H1 (cell line): ENCODE data around the gene CCDC106. TPM values are rescaled to one million over a fixed set of nuclear protein-coding genes. Genes with fewer than 3 reads are reported as not detected.

Experiments
- CTCF ChIA-PET: fragments of 300-600 bp; sonication (Branson Sonifier 250); formaldehyde crosslinking; loops from one replicate; lab custom pipeline; 2021; ENCODE audit not compliant: partially characterized antibody; lab: Charles Lee
- POLR2A ChIA-PET: fragments of 300-600 bp; sonication (Branson Sonifier 250); formaldehyde crosslinking; loops from one replicate; lab custom pipeline; 2021; ENCODE audit warnings: inconsistent platforms; ENCODE audit not compliant: partially characterized antibody; lab: Charles Lee
- DNase-seq, 2 experiments: peaks; one replicate each; pipeline versions ENCODE4 v3.0.0 to v3.0.0-alpha.2; 2010 to 2022; ENCODE audit warnings: low spot score in 2 of 2, low read depth in 1 of 2, mixed read lengths in 1 of 2
- FAIRE-seq: peaks from 2 replicates; lab custom pipeline; 2011; peaks lifted over from hg19 to GRCh38; lab: Jason Lieb, UNC
- H2AFZ ChIP-seq: 2 replicates; pipeline ENCODE4 v1.8.1; 2012; ENCODE audit warnings: low read length, inconsistent platforms
- H2AK5ac ChIP-seq: 2 replicates; pipeline ENCODE4 v1.6.1; 2013; ENCODE audit warnings: low read depth, low read length
- H2BK120ac ChIP-seq: replicated peaks from 2 replicates; pipeline ENCODE3; 2013; ENCODE audit warnings: low read depth, low read length, inconsistent platforms
- H2BK12ac ChIP-seq: 2 replicates; pipeline ENCODE4 v1.6.1; 2013; ENCODE audit warnings: low read depth, low read length
- H2BK15ac ChIP-seq: 2 replicates; pipeline ENCODE4 v1.6.1; 2013; ENCODE audit warnings: low read length
- H2BK20ac ChIP-seq: 2 replicates; pipeline ENCODE4 v1.6.1; 2013; ENCODE audit warnings: low read length
- H2BK5ac ChIP-seq: 2 replicates; pipeline ENCODE4 v1.6.1; 2013; ENCODE audit warnings: low read depth, low read length
- H3K14ac ChIP-seq: 2 replicates; pipeline ENCODE4 v1.6.1; 2013; ENCODE audit warnings: inconsistent platforms; ENCODE audit not compliant: insufficient read length
- H3K18ac ChIP-seq: 2 replicates; pipeline ENCODE4 v1.6.1; 2013; ENCODE audit warnings: low read length; ENCODE audit errors: extremely low read depth
- H3K23ac ChIP-seq: 2 replicates; pipeline ENCODE4 v1.6.1; 2013; ENCODE audit warnings: inconsistent platforms; ENCODE audit not compliant: insufficient read length
- H3K23me2 ChIP-seq: 2 replicates; pipeline ENCODE4 v1.6.1; 2013; ENCODE audit warnings: low read depth, low read length
- H3K27ac ChIP-seq: 2 replicates; pipeline ENCODE4 v1.6.1; 2011; ENCODE audit warnings: low read depth, low read length, inconsistent platforms
- H3K27me3 ChIP-seq, 4 experiments: replicated peaks in 1 of 4; 1 replicate in 1 of 4; 2 replicates in 3 of 4; pipeline versions ENCODE4 v1.6.1 to v1.8.1; 2011 to 2013; ENCODE audit warnings: low read length in 3 of 4, mild to moderate bottlenecking in 3 of 4, inconsistent platforms in 2 of 4, mixed read lengths in 2 of 4, moderate library complexity in 1 of 4; ENCODE audit not compliant: control insufficient read depth in 3 of 4, insufficient read depth in 3 of 4; ENCODE audit errors: extremely low read depth in 1 of 4
- H3K36me3 ChIP-seq, 4 experiments: 2 replicates each; pipeline versions ENCODE4 v1.6.1 to v1.8.1; 2011 to 2013; ENCODE audit warnings: mild to moderate bottlenecking in 4 of 4, low read length in 3 of 4, moderate library complexity in 2 of 4, control low read depth in 1 of 4, inconsistent platforms in 1 of 4; ENCODE audit not compliant: insufficient read depth in 4 of 4, control insufficient read depth in 2 of 4
- H3K4ac ChIP-seq: replicated peaks from 2 replicates; pipeline ENCODE3; 2013; ENCODE audit warnings: low read length, low read depth, mixed read lengths, inconsistent platforms; ENCODE audit not compliant: insufficient read length
- H3K4me1 ChIP-seq, 4 experiments: replicated peaks in 1 of 4; 1 replicate in 1 of 4; 2 replicates in 3 of 4; pipeline versions ENCODE4 v1.6.1 to v1.8.1; 2011 to 2013; ENCODE audit warnings: low read length in 3 of 4, inconsistent platforms in 2 of 4, mixed read lengths in 1 of 4; ENCODE audit not compliant: insufficient read depth in 4 of 4, control insufficient read depth in 3 of 4
- H3K4me2 ChIP-seq, 2 experiments: 2 replicates each; pipeline versions ENCODE4 v1.6.1 to v1.8.1; 2011 to 2013; ENCODE audit warnings: low read depth in 2 of 2, low read length in 2 of 2, control low read depth in 1 of 2, inconsistent platforms in 1 of 2, mild to moderate bottlenecking in 1 of 2; ENCODE audit not compliant: insufficient read depth in 1 of 2
- H3K4me3 ChIP-seq, 4 experiments: fragments of 200-600, 300-600 bp in 1 of 4; sonication (generic), shearing (Covaris generic), sonication (Bioruptor Twin) in 1 of 4; 2 replicates each; pipeline versions ENCODE4 v1.5.1 to v1.8.1; 2011 to 2016; ENCODE audit warnings: low read length in 4 of 4, low read depth in 3 of 4, control low read depth in 2 of 4, inconsistent platforms in 2 of 4, mild to moderate bottlenecking in 2 of 4, mixed read lengths in 1 of 4, moderate library complexity in 1 of 4; ENCODE audit not compliant: insufficient read depth in 2 of 4; ENCODE audit errors: extremely low read depth in 1 of 4
- H3K56ac ChIP-seq: replicated peaks from 2 replicates; pipeline ENCODE3; 2013; ENCODE audit warnings: low read depth, mild to moderate bottlenecking, mixed read lengths, low read length, inconsistent platforms; ENCODE audit not compliant: insufficient read length
- H3K79me1 ChIP-seq: 2 replicates; pipeline ENCODE4 v1.6.1; 2013; ENCODE audit warnings: low read depth, low read length, control low read depth
- H3K79me2 ChIP-seq, 2 experiments: 2 replicates each; pipeline versions ENCODE4 v1.6.1 to v1.8.1; 2012 to 2013; ENCODE audit warnings: low read length in 2 of 2, mild to moderate bottlenecking in 2 of 2, inconsistent platforms in 1 of 2; ENCODE audit not compliant: insufficient read depth in 2 of 2, control insufficient read depth in 1 of 2
- H3K9ac ChIP-seq, 4 experiments: replicated peaks in 1 of 4; 1 replicate in 1 of 4; 2 replicates in 3 of 4; pipeline versions ENCODE4 v1.6.1 to v1.8.1; 2011 to 2013; ENCODE audit warnings: low read depth in 3 of 4, low read length in 3 of 4, control low read depth in 2 of 4, mild to moderate bottlenecking in 2 of 4, moderate library complexity in 2 of 4, inconsistent platforms in 1 of 4; ENCODE audit errors: extremely low read depth in 1 of 4
- H3K9me3 ChIP-seq, 2 experiments: 2 replicates each; pipeline versions ENCODE4 v1.6.1 to v1.8.1; 2012 to 2013; ENCODE audit warnings: mild to moderate bottlenecking in 2 of 2, moderate library complexity in 2 of 2, control low read depth in 1 of 2, inconsistent platforms in 1 of 2, low read depth in 1 of 2, low read length in 1 of 2, mixed read lengths in 1 of 2; ENCODE audit not compliant: insufficient read depth in 2 of 2
- H4K20me1 ChIP-seq, 2 experiments: replicated peaks in 1 of 2; 2 replicates each; pipeline versions ENCODE3 to v1.8.1; 2011 to 2013; ENCODE audit warnings: inconsistent platforms in 2 of 2, low read length in 2 of 2, mild to moderate bottlenecking in 1 of 2; ENCODE audit not compliant: insufficient read depth in 2 of 2, control insufficient read depth in 1 of 2
- H4K5ac ChIP-seq: 2 replicates; pipeline ENCODE4 v1.6.1; 2013; ENCODE audit warnings: low read length, low read depth, mixed read lengths, inconsistent platforms; ENCODE audit not compliant: insufficient read length
- H4K8ac ChIP-seq: 2 replicates; pipeline ENCODE4 v1.8.0; 2013; ENCODE audit warnings: mild to moderate bottlenecking, moderate library complexity, low read length, inconsistent platforms; ENCODE audit not compliant: insufficient read depth; ENCODE audit errors: extremely low read depth
- H4K91ac ChIP-seq: replicated peaks from 2 replicates; pipeline ENCODE3; 2013; ENCODE audit warnings: low read length, mixed read lengths, inconsistent platforms; ENCODE audit not compliant: insufficient read length
- CTBP2 ChIP-seq: IDR thresholded peaks from 2 replicates; pipeline ENCODE4 v1.7.0; 2011; ENCODE audit warnings: borderline replicate concordance, mild to moderate bottlenecking, moderate library complexity, mixed read lengths, low read length; ENCODE audit not compliant: insufficient read depth, insufficient read length
- E2F6 ChIP-seq: IDR thresholded peaks from 2 replicates; pipeline ENCODE4 v1.6.1; 2012; ENCODE audit warnings: inconsistent platforms
- MAX ChIP-seq: IDR thresholded peaks from 2 replicates; pipeline ENCODE4 v1.6.1; 2012; ENCODE audit warnings: inconsistent platforms
- PHF8 ChIP-seq: fragments of 200-600 bp; sonication (generic); conservative IDR thresholded peaks from 2 replicates; pipeline ENCODE4 v1.7.1; 2012; ENCODE audit warnings: low read depth, mild to moderate bottlenecking, inconsistent platforms, low read length, moderate library complexity
- POLR2A ChIP-seq, 2 experiments: IDR thresholded peaks; 1 replicate in 1 of 2; 2 replicates in 1 of 2; pipeline ENCODE4 v1.6.1; 2011; ENCODE audit warnings: low read depth in 2 of 2, low read length in 2 of 2, mild to moderate bottlenecking in 2 of 2; ENCODE audit errors: control extremely low read depth in 1 of 2
- SUZ12 ChIP-seq: fragments of 200-600 bp; sonication (generic); IDR thresholded peaks from 2 replicates; pipeline ENCODE4 v1.6.1; 2012; ENCODE audit warnings: mild to moderate bottlenecking, inconsistent platforms, low read length, moderate library complexity, mixed read lengths
- WGBS, 2 experiments: shearing (Covaris generic) in 1 of 2; methylation state at CpG; one replicate each; pipeline versions ENCODE4 v1.1.6 to v1.1.7; 2013 to 2015; ENCODE audit warnings: low lambda C conversion rate in 2 of 2, mixed read lengths in 2 of 2, inconsistent platforms in 1 of 2, low coverage in 1 of 2, missing lambda C conversion rate in 1 of 2; ENCODE audit not compliant: insufficient replicate concordance in 2 of 2, insufficient coverage in 1 of 2, insufficient read length in 1 of 2; ENCODE audit errors: extremely low coverage in 1 of 2, missing lambda C conversion rate in 1 of 2; 5-methylcytosine and 5-hydroxymethylcytosine counted together
- polyA plus RNA-seq, 7 experiments: library from polyadenylated mRNA; depleted of rRNA in 3 of 7; stranded (reverse) in 5 of 7; unstranded in 2 of 7; fragments of >200 nt in 5 of 7; fragments of 200-250 nt in 2 of 7; gene quantifications; 1 replicate in 5 of 7; 2 replicates in 1 of 7; 4 replicates in 1 of 7; pipeline versions ENCODE4 v1.2.1 to v1.2.3, GENCODE V29; 2011 to 2013; ENCODE audit warnings: missing spikeins in 2 of 7, mixed read lengths in 2 of 7
- total RNA-seq: library from RNA; stranded (reverse); fragmentation: NEBNext Ultra II Directional; extraction: Animal tissue kit (Norgen Biotek cat#: 25700); gene quantifications from 2 replicates; pipeline ENCODE4 v1.2.1, GENCODE V29; 2021

CCDC106 gene
- total and polyA plus RNA-seq, 2 of the 8 experiments (the other 6 are each of a cell fraction or from before 2014, with no cell fraction given), result 12.0 to 20.1 TPM

- H2BK20ac ChIP-seq, result no peak overlapping the region
- no peak overlapping the region for H3K14ac ChIP-seq
- CTCF ChIA-PET, result interaction anchor here (1.0 to 4.0 kb wide), 5 partner anchors 10 to 62 kb away, joined by 3 to 18 read pairs (median 4); no protein-coding TSS in a partner anchor
- no peak overlapping the region for H2AFZ ChIP-seq
- FAIRE-seq, result no peak
- peaks cover 7 to 13% (median 10%) of the 10 kb centered on the region in 4 experiments for H3K36me3 ChIP-seq
- H3K79me2 ChIP-seq, result peaks cover 4 to 24% of the 10 kb centered on the region in 2 experiments; a peak in 3 of 4 replicates
- H2BK120ac ChIP-seq, result no peak overlapping the region
- peak overlapping the region; percentile 40 for H3K56ac ChIP-seq
- peak overlapping the region; percentile 81; the same call in 1 of the 2 replicates for H4K8ac ChIP-seq
- peaks cover 0 to 21% (median 10%) of the 10 kb centered on the region in 4 experiments; a peak in 6 of 7 replicates for H3K4me1 ChIP-seq
- H2BK5ac ChIP-seq, result peak overlapping the region; percentile 63
- H3K27ac ChIP-seq, result peak overlapping the region; percentile 17; the same call in 1 of the 2 replicates
- peak overlapping the region; percentile 61 for H3K23ac ChIP-seq
- no peaks in the 10 kb centered on the region; a peak in 1 of 4 replicates for H3K9me3 ChIP-seq
- H4K91ac ChIP-seq, result peak overlapping the region; percentile 75
- H3K79me1 ChIP-seq, result peaks cover 11% of the 10 kb centered on the region
- H4K20me1 ChIP-seq, result peaks cover 0 to 7% of the 10 kb centered on the region in 2 experiments
- POLR2A ChIA-PET, result interaction anchor here (0.6 to 9.2 kb wide), 12 partner anchors 8 to 760 kb away, joined by 3 to 96 read pairs (median 4); partner anchors contain the start of genes U2AF2, ZNF524, ZNF628 and ZNF784
- peak in 1 of 2 experiments; percentile 61 for DNase-seq
- H2BK12ac ChIP-seq, result 0 out of 2 replicates have a peak overlapping the region, but pooled peaks have one; percentile 35
- TF ChIP-seq CTBP2 (no peak), E2F6 (peak; percentile 57), SUZ12 (no peak), POLR2A (IDR thresholded peaks at IDR 0.05; ENCODE audit: control extremely low read depth in 1 of 2, low read depth in 2 of 2, low read length in 2 of 2) (peak in 1 of 2 experiments; percentile 39; a peak in 1 of 3 replicates), MAX (peak; percentile 81), PHF8 (peak; percentile 28; the same call in 1 of the 2 replicates)
- H3K4me3 ChIP-seq, result peak overlapping the region; percentile 68 to 98 (median 80)
- H3K4ac ChIP-seq, result peak overlapping the region; percentile 96
- peak overlapping the region; percentile 87 to 99 for H3K4me2 ChIP-seq
- no peak overlapping the region for H4K5ac ChIP-seq
- H3K9ac ChIP-seq, result peak overlapping the region; percentile 41 to 78 (median 56)
- H2BK15ac ChIP-seq, result no peak overlapping the region
- WGBS, 2 experiments, result 1% methylated on average over 45 of the region's 65 CpGs; no CpG with 5 or more reads in 1 of the 2 experiments
- H3K23me2 ChIP-seq, result peaks cover 29% of the 10 kb centered on the region
- H3K18ac ChIP-seq, result peak overlapping the region; percentile 94
- peak overlapping the region; percentile 75; the same call in 1 of the 2 replicates for H2AK5ac ChIP-seq
- no peaks in the 10 kb centered on the region for H3K27me3 ChIP-seq
Observed at GRCh38 chr19:55642153-55643002, 5.6 kb upstream of the CCDC106 start.
